Measurements from ENCODE around the gene MED13L. TPM values are rescaled to one million over a fixed set of nuclear protein-coding genes. Genes with fewer than 3 reads are reported as not detected.

Gene MED13L
- total RNA-seq, 1 donor from 2014 or later = 147 TPM

- intact Hi-C loops (cut with DNase I) = no loop called here
- no peak overlapping the region for H3K4me3 ChIP-seq
- ATAC-seq = no peak
- DNase-seq = no peak
- no peak overlapping the region for H3K27ac ChIP-seq
- TF ChIP-seq CTCF (IDR thresholded peaks at IDR 0.05) = no peak
- no peaks in the 10 kb centered on the region for H3K9me3 ChIP-seq
- H3K36me3 ChIP-seq = no peaks in the 10 kb centered on the region
- H3K27me3 ChIP-seq = no peaks in the 10 kb centered on the region
- peaks cover 46% of the 10 kb centered on the region for H3K4me1 ChIP-seq
Measured at GRCh38 chr12:116159593-116160200, 117.8 kb downstream of the MED13L start.

GRCh38 chr12:116159175-116159574 is 118.3 kb downstream of the MED13L start:
- H3K27me3 ChIP-seq = no peaks in the 10 kb centered on the region
- no peak for DNase-seq
- no peaks in the 10 kb centered on the region for H3K36me3 ChIP-seq
- TF ChIP-seq CTCF (IDR thresholded peaks at IDR 0.05) = no peak
- H3K4me3 ChIP-seq = no peak overlapping the region
- ATAC-seq = no peak
- H3K4me1 ChIP-seq = peaks cover 45% of the 10 kb centered on the region
- H3K9me3 ChIP-seq = no peaks in the 10 kb centered on the region
- intact Hi-C loops (cut with DNase I) = no loop called here
- H3K27ac ChIP-seq = no peak overlapping the region

DNA sequence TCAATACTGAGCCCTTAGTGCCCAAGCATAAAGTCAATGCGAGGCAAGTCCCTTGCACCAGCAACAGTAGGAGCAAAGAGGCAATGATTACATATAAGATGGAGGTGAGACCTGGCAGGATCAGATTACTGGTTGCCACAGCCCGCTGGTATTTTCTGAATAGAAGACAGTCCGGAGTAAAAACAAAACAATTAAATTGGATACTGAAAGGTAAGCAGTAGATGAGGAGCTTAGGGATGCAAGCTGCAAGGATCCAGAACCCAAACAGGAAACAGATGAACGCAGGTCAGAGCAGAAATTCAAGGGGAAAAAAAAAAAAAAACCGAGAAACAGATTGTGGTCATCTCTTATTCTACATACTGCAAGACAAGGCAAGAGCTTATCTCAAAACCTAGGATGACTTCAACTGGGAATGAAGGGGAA is 119.6 kb downstream of the MED13L start:
- DNase-seq = no peak
- no peak for TF ChIP-seq CTCF (IDR thresholded peaks at IDR 0.05)
- peaks cover 50% of the 10 kb centered on the region for H3K4me1 ChIP-seq
- H3K27me3 ChIP-seq = no peaks in the 10 kb centered on the region
- intact Hi-C loops (cut with DNase I) = no loop called here
- no peak for ATAC-seq
- no peaks in the 10 kb centered on the region for H3K9me3 ChIP-seq
- no peak overlapping the region for H3K4me3 ChIP-seq
- H3K36me3 ChIP-seq = no peaks in the 10 kb centered on the region
- H3K27ac ChIP-seq = no peak overlapping the region

DNA sequence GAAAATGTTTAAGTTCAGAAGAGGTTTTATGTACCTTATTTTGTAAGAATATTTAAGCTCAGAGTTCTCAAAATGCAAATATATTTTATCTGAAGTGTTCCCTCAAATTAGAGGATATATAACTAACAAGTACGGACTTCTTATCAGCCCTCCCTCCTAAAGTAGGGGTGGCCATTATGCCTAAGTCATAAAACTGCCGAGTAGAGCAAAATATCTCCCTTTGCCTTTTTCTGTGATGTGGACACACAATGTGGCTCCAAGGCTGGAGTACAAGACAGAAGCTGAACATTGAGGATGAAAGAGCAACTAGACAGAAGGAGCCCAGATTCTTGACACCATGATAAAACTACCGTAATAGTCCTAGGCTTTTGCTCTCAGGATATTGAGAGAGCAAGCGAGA is 120.9 kb downstream of the MED13L start:
- no peaks in the 10 kb centered on the region for H3K9me3 ChIP-seq
- H3K36me3 ChIP-seq = no peaks in the 10 kb centered on the region
- no peak overlapping the region for H3K27ac ChIP-seq
- no peaks in the 10 kb centered on the region for H3K27me3 ChIP-seq
- intact Hi-C loops (cut with DNase I) = no loop called here
- no peak overlapping the region for H3K4me3 ChIP-seq
- ATAC-seq (no peak), DNase-seq (no peak)
- TF ChIP-seq CTCF (IDR thresholded peaks at IDR 0.05) = no peak
- peaks cover 62% of the 10 kb centered on the region for H3K4me1 ChIP-seq

- H3K9me3 ChIP-seq = no peaks in the 10 kb centered on the region
- H3K4me3 ChIP-seq = no peak overlapping the region
- intact Hi-C loops (cut with DNase I) = no loop called here
- H3K27ac ChIP-seq = no peak overlapping the region
- no peaks in the 10 kb centered on the region for H3K27me3 ChIP-seq
- no peak for ATAC-seq
- H3K4me1 ChIP-seq = peaks cover 60% of the 10 kb centered on the region
- no peaks in the 10 kb centered on the region for H3K36me3 ChIP-seq
- TF ChIP-seq CTCF (IDR thresholded peaks at IDR 0.05) = no peak
- DNase-seq = no peak
Measured at GRCh38 chr12:116155383-116155782, 122.1 kb downstream of the MED13L start.

DNA sequence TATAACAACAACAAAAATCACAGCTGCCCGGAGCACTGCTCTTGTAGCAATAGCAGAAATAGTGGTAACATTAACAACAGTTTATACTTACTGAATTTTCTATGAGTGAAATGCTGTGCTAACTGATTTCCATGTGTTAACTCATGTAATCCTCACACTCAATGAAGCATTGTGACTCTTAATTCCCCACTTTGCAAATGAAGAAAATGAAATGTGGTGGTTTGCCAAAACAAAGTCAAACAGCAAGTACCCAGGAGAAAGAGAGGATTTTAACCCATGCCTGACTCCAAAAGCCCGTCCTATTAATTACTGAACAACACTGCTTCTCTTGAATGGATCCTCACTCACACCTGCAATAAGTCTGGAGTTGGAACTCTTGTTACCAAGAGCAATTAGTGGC is 123.5 kb downstream of the MED13L start:
- Histone ChIP-seq H3K27ac (no peak overlapping the region), H3K4me1 (peaks cover 46% of the 10 kb centered on the region), H3K4me3 (no peak overlapping the region), H3K36me3 (no peaks in the 10 kb centered on the region), H3K9me3 (no peaks in the 10 kb centered on the region), H3K27me3 (no peaks in the 10 kb centered on the region)
- intact Hi-C loops (cut with DNase I) = no loop called here
- no peak for ATAC-seq
- TF ChIP-seq CTCF (IDR thresholded peaks at IDR 0.05) = no peak
- no peak for DNase-seq
